Inflammatory macrophage treated with lipopolysaccharide for 1 hour (primary cell): ENCODE data around the gene GHR.

ENCODE experiments used
- DNase-seq, 2 donors: peaks; one replicate each; pipeline ENCODE4 v3.0.0-alpha.2; 2020 to 2022

GHR gene

DNA sequence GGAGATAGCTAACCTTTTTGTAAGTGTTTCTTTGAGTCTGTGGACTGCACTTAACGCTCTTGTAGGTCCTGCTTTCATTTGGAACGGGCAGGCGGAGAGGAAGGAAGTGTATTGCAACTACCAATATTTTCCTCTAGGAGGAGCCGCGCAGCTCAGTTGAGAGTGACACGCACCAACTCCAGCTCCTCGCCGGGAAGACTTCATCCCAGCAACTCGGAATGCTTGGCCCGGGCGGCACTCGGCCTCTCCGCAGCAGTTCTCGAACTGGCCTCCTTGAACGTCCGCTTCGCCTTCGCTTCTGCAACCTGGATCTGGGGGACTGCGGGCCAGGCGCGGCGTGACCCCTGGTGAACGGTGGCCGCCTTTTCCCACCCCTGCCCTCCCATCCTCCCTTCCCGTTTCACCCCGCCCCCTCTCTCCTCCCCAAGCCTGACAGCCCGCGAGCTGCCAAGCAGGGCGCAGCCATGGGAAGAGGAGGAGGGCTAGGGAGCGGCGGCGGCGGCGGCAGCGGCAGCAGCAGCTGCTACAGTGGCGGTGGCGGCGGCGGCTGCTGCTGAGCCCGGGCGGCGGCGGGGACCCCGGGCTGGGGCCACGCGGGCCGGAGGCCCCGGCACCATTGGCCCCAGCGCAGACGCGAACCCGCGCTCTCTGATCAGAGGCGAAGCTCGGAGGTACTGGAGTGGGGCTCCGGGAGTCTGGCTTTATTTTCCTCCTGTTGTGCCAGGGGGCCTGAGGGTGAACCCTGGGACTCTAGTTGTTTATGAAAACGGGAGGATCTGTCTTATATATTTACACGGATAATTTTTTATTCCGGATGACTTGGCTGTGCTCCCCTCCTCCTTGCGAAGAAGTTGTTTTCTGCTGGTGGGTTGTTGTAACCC, at the start of gene GHR:
GHR (plus strand) TSS at position 155 of the 881 bp plus-strand sequence. CDS start 142,436 bp downstream, outside the sequence.
- DNase-seq: peak; percentile 57

DNA sequence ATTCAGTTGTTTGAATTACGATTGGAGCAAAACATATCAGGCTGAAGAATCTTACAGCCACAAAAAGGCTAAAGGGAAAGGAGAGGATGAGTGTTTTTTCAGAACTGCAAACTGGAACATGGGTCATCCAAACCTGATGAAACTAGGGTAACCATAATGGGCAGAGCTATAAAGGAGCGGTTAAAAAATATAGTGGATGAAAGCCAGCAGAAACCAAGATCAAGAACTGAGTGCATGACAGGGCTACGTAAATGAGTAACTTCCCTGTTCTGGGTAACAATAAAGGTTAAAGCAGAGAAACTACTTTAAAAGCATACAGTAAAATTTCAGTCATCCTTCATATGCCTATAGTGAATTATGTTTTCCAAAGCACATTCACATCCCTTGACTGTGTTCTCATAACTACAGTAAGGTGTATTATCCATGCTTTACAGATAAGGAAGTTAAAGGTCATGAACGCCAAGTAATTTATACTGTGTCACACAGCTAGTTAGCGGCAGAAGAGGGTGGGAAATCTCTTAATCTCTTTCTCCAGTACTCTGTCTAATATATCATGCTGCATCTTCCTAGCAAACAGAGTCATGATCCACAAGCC, 48.5 kb upstream of the GHR start:
- no peak for DNase-seq

DNA sequence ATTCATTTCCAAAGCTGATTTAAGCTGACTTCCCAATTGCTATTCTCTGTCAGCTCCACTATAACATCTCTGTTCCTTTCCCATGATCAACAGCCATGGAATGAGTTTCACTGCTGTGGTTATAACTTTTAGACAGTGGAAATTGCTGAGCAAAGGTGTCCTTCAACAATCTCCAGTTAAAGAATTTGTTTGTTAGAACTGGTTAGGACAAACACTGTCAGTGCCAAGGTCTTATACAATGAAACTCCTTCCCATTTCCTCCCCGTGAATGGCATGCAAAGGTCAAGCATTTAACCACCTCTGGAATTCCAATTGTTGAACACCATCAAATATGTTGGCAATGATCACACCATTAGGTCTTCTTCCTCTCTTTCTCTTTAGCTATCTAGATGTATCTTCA, 45.7 kb upstream of the GHR start:
- DNase-seq: no peak

DNA sequence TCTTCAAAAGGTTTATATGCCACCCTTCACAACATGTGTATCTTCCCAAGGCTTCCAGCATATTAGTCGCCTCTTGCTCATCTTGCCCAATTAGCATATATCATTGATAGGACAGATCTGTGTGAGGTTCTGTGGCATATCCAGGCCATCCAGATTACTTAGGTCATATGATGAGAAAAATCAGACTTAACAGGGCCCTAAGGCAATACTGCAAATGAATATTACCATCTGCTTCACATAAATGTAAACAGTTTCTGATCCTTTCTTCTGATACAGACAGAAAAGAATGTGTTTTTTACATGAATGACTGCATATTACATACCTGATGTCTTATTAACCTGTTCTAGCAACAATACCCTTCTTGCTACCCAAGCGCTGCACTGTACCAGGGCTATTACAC, 41.3 kb upstream of the GHR start:
- DNase-seq: no peak

DNA sequence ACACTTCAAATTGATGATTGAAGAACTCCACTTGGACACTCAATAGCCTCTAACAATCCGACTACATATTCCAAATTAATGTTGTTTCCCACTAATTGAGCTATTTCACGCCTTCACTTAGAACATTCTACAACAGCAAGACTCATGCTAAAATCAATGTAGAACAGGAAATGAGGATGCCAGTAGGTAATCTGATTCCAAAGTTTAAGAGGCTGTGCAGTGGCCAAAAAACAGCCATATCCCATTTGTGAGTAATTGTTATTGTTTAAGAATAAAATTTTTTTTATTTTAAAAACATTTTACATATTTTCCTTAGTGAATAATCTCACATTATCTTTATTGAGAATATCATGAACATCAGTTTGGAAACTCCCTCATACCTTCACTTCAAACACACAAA, 35.7 kb upstream of the GHR start:
- DNase-seq: no peak

DNA sequence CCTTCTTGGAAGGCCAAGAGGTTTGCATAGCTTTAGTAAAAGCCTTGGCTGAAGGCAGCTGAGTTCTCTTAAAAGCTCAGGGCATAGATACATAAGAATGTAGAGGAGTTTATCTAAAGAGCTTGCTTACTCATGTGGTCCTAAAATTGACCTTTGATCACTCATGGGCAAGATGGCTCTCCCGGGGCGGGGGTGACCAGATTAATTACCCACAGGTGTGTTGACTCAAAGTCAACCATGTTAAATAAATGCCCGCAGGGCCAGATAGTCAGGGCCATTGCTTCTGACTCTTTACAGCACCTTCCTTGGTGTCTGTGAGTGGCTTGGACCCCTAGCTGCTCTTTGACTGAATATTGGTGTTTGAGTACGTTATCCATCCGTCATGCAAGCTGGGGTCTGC, 33.1 kb upstream of the GHR start:
- no peak for DNase-seq

DNA sequence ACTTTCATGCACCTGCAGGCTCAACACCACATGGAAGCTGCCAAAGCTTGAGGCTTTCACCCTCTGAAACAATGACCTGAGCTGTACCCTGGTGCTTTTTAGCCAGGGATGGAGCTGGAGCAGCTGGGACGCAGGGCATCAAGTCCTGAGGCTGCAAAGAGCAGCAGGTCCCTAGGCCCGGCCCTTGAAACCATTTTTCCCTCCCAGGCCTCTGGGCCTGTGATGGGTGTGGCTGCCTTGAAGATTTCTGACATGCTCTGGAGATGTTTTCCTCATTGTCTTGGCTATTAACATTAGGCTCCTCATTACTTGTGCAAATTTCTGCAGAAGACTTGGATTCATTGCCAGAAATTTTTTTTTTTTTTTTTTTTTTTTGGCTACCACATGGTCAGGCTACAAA, 30.3 kb upstream of the GHR start:
- DNase-seq: no peak

DNA sequence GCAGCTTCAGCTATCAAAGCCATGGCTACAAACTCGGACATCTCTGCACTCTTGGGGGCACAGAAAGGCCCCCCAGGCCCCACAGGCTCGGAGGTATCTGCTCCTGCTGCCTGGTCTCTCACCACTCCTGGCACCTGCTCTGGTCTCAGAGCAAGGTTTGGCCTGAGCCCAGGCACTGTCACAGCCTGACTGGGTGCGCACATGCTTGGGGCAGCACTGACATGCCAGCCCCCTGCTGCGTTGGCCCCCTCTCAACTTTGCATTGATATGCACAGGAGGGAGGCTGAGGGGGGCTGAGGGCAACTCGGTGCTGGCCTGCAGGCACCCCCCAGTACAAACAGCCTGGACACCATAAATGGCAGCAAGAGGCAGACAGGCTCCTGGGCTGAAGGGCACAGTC, 27.1 kb upstream of the GHR start:
- no peak for DNase-seq

DNA sequence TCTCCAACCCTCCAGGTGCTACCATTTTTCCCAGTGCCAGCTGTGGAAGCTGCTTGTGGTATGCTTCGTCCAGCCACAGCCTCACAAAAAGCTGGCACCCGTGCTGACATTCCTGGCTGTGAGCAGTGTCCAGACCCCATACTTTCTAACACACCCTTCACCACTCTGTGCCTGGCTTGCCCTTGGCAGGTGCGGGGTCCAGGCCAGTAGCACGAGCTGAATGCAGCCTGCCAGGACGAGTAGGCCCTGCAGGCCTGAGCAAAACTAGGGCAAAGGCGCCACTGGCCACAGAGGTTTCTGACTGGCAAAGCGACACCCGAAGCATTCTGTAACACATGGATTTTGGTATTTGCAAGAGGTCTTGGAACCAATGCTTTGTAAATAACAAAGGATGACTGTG, 26.0 kb upstream of the GHR start:
- no peak for DNase-seq

DNA sequence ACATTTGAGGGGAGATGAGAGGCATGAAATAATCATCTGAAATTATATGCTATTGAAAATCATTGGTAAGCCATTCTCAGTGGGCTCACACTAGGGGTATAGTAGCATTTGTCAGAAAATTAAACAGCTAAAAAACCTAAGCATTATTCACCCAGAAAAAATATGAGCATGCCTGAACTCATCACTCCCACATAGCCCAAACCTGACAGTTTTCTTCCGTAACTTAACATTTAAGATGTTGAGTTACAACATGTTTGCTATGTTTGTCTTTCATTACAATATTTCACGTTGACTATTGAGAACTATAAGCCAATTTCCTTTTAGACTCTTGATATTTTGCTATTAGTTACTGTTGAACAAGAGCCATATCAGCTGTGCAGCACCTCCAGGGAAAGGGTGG, 23.5 kb upstream of the GHR start:
- no peak for DNase-seq

DNA sequence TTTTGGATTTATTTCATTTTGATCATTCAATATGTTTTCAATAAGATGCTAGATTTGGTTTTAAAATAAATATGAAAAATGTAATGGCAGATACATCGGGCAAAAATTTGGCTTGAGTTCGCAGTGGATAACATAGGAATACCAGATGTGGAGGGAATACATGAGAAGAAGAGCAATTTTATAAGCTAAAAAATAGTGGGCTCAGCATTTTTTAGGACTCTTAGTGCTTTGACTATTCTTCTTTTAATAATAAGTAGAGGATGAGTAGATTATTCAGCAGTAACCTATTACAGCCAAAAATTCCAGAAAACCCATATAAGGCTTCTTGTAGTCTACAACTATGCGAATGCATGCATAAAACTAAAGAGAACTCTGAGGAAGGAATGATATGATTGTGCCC, 22.8 kb upstream of the GHR start:
- DNase-seq: no peak

DNA sequence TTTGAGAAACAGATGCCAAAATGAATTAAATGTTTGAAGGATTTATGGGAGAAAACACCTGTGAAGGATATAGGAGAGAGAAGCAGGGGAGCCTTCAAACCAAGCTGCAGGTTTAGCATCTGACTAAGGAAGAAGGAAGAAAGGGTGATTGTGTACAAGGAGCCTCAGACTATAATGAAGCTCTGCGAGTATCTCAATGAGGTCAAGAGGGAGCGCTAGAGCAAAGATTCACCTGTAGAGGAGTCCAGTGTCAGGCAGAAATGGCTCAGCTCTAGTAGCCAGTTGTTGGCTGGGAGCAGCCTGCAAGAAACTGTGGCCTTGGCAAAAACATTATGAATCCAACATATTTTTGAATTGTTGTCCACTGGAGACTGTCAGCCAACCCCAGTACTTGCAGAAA, 20.0 kb upstream of the GHR start:
- no peak for DNase-seq

DNA sequence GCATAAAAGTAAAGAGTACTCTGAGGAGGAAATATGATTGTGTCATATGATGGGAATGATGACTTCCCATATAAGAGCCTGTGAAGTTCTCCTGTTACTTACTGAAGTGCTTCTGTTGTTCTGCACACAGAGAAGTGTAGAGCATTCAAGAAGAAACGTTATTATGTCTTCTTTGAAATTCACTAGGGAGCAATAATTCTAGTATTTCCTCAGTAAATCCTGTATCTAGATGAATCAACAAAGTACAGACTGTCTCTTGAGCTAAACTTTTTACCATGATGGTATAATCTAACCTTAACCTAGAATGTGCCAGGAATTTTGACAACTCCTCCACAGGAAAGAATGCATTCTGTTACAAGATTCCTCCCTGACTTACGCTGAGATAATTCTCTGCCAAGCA, 18.9 kb upstream of the GHR start:
- no peak for DNase-seq

DNA sequence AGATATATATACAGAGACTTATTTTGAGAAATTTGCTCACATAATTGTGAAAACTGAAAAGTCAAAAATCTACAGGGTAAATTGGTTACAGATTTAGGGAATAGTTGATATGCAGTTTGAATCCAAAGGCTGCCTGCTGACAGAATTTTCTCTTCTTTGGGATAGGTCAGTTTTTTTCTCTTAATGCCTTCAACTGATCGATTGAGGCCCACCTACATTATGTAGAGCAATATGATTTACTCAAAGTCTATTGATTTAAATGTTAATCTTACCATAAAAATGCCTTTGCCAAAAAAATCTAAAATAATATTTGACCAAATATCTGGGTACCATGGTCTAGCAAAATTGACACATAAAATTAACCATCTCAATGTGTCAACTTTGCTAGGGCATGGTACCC, 3.9 kb upstream of the GHR start:
- no peak for DNase-seq

DNA sequence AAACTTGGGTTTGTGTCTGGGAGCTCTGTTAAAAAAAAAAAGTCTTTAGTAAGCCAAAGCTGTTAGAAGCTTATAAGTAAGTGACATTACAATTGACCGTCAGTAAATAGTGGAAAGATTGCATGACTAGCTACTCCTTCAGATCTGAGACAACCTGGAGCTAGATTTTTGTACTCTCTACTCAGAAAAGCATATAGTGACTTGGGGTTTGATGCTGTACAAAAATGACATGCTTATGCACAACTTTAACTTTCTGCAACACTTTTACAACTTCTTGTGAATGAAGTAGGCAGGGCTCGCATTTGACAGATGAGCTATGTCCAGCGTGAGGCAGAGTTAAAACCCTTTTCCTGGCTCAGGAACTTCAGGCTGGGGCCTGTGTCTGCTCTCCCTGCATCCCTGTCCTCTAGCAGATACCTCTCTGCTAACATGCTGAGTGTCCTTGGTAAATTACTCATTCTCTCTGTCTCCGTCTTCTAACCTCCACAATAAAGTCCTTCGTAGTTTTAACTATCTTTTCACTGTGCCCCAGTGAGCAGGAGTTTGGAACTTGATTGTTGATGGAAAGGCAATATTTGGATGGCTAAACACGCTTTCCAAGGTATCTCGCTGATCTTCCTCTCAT, 471 bp upstream of the GHR start:
- DNase-seq: no peak

DNA sequence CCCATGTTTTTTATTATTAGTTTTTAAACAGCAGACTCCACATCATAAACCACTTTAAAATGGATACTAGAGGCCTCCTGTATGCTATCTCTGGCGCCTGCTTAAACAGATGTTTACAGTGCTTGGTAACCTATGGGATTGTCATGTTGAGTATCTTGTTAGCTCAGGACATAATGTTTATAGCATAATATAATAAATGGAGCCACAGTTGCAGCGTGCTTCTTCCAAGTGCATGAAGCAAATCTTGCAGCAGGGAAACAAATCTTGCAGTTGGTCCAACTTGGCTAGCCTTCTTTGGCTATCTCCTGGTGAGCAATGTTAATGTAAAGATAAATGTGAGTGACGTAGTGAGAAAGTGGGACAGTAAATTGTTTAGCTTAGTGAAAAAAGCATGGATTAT, 2.8 kb downstream of the GHR start:
- no peak for DNase-seq

DNA sequence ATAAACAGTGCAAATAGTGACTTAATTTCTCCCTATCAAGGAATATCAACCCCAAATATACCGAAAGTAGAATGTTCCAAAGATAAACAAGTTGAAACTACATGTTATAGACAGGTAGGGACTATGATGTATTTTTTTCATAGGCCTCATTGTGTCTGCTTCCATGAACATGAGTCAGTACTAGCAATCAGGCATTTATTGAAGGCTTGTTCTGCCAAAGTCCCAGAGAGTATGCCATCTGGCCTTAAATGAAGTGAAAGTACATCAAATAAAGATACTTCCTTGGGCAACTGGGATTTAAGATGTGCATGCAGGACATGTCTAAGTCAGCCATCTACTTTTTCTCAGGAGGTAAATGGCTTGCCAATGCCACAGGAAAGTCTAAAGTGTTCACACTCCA, 6.5 kb downstream of the GHR start:
- no peak for DNase-seq

DNA sequence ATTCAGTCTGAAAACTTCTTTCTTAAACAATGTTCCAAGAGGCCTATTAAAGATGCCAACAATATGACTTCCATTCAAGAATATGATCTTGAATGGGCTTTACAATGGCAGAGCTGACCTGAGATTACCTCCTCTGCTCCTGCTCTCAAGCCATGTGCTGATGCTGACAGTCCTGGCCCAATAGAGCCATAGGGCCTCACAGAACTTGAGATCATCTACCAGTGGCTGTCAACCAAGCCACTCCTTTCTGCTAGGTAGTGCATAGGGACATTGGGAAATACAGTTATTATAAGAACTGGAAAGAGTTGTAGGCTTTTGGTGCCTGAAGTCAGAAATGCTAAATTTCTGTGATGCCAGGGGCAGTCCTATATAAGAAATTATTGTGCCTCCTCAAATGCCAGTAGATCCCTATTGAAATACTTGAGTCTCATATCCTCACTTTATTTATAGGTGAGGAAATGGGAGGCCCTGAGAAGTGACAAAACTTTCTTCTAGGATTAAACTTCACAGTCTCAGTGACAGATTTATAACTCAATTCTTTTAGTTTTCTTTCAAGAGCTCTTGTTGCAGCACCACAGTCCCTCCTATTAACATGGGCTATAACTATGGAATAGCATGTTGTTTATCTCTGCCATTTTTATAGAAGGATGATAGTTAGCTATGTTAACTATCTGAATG, 10.9 kb downstream of the GHR start:
- DNase-seq: no peak

DNA sequence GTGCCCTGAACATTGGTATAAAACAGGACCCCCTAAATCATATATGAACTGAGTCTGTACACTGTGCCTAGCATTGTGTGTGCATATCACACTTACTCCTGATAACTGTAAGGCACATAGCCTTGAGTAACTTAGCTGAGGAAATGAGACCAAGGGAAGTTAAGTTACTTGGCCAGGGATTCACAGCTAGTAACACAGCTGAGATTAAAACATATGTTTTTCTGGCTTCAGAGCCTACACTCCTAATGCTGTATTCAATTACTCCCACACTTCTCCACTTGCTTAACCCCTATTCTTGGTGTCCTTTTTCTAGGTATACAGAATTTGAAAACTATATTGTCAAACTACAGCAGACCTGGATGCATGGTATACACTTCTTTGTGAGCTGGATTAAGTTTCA, 12.8 kb downstream of the GHR start:
- DNase-seq: no peak

DNA sequence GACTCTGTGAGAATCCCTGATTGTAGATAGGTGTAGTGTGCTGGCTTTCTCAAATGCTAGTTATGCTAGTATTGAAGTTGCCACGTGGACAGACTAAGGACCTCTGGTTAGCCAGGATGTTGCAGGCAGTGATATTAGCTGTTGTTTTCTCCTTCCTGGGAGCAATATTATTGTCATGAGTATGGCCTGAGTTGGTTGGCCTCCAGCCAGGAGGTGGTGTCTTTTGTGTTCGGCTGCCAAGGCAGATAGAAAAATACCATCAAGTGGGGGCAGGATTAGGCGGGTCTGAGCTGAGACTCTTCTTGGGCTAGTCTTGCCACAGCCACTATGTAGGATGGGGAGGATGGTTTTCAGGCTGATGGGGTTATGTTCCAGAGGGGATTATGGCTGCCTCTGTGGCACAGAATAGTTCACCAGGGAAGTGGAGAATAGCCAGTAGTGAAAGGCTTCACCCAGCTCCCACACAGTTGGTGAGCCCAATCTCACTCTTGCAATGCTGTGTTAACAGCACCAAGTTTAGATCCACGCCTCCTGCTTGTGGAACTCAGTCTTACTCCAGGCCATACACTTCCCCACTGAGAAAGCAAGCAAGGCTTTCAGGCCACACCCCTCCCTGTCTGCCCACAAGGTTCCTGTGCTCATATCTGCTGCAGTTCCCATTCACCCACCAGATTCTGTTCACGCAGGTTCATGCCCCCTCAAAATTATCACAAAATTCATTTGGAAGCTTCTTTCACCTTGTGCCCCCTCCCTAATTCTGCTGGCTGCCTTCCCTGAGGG, 31.2 kb downstream of the GHR start:
- DNase-seq: no peak

DNA sequence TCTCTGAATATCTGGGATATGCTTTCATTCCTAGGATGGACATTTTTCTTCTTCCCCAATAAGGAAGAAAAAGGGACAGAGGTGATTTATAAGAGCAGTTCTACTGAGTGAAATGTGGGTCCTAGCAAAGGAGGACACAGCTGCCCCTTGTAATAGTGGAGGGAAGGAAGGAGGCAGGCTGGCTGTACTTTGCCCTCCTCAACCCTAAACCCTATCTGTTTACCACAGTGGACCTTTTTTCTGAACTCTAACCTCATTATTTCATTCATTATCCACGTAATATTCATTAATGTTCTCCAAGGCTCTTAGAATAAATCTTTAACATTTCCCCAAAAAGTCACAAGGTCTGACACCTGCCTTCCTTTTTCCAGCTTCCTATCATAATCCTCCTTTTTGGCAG, 37.8 kb downstream of the GHR start:
- no peak for DNase-seq

DNA sequence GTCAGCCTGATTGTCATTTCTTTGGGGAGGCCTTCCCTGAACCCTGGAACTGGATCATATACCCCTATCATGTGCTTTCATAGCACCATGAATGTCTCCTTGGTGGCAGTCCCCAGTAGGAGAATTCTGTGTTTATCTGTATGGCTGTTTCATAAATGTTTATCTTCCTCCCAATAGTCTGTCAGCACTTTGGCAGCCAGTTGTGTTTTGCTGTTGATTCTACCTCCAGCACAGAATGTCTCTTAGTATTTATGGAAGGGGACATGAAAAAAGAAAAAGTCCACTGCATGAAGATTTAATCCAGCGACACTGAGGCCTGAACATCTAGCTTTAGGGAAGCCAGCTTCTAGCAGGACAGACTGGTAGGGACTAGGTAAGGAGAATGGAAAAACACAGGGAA, 38.3 kb downstream of the GHR start:
- no peak for DNase-seq

DNA sequence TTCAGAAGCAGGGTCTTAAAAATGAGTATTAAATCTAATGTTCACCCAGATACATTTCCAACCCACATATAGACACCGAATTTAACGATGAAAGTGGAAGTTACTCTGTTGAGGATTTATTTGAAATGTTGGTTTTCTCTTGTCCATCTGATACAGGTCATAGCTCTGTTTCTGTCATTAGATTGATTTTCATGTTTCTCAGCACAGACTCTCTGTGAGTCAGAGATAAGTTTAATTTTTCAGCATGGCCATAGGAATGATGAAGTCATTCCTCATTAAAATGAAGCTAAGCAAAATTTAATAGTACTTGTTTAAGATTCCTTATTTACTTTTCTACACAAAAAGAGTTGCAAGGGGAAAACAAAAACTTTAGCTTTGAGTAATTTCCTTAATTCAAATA, 38.8 kb downstream of the GHR start:
- DNase-seq: no peak
